Gastroesophageal sphincter (tissue), 4 donors: ENCODE results near the gene ZSWIM4. TPM values are rescaled to one million over a fixed set of nuclear protein-coding genes. Genes with fewer than 3 reads are reported as not detected.
"Not testable (repeated sequence)": the region's sequence is repeated elsewhere in the genome, so short reads cannot be mapped to it uniquely, and the experiment has no call there.

Experiments used
- ATAC-seq: fragments of 150-250 bp; one replicate; pipeline ENCODE4 v1.9.1; 2016; ENCODE audit warnings: mild to moderate bottlenecking, moderate library complexity
- H3K27ac ChIP-seq, 4 donors: fragments of 200-600 bp; sonication (generic) in 3 of 4; 1 replicate in 3 of 4; 2 replicates in 1 of 4; pipeline ENCODE4 v1.5.1; 2016 to 2019
- H3K27me3 ChIP-seq: fragments of 200-600 bp; sonication (generic); one replicate; pipeline ENCODE4 v1.5.1; 2019
- H3K36me3 ChIP-seq, 2 donors: fragments of 200-600 bp; sonication (generic); one replicate each; pipeline ENCODE4 v1.5.1; 2019; ENCODE audit warnings: control low read depth in 1 of 2
- H3K4me1 ChIP-seq, 3 donors: fragments of 200-600 bp; sonication (generic); 1 replicate in 2 of 3; 2 replicates in 1 of 3; pipeline ENCODE4 v1.5.1; 2016 to 2019; ENCODE audit warnings: control low read depth in 2 of 3
- H3K4me3 ChIP-seq, 2 donors: fragments of 200-600 bp; sonication (generic); one replicate each; pipeline ENCODE4 v1.5.1; 2019; ENCODE audit warnings: mild to moderate bottlenecking in 1 of 2, moderate library complexity in 1 of 2
- H3K9me3 ChIP-seq, 3 donors: fragments of 200-600 bp; sonication (generic); one replicate each; pipeline ENCODE4 v1.5.1; 2017 to 2019; ENCODE audit warnings: control low read depth in 2 of 3
- CTCF ChIP-seq, 4 experiments: fragments of 200-600 bp in 2 of 4; fragments of 450-650 bp in 2 of 4; sonication (generic) in 1 of 4; IDR thresholded peaks; one replicate each; pipeline ENCODE4 v1.5.1; 2017 to 2019; ENCODE audit warnings: antibody characterized with exemption in 4 of 4, mild to moderate bottlenecking in 2 of 4, moderate library complexity in 2 of 4
- EP300 ChIP-seq: sonication (generic); formaldehyde crosslinking; IDR thresholded peaks from one replicate; pipeline ENCODE4 v1.6.1; 2017; ENCODE audit warnings: antibody characterized with exemption, mild to moderate bottlenecking
- POLR2A ChIP-seq, 2 donors: fragments of 450-650 bp; IDR thresholded peaks; one replicate each; pipeline ENCODE4 v1.6.1; 2017; ENCODE audit warnings: antibody characterized with exemption in 2 of 2, mild to moderate bottlenecking in 2 of 2, moderate library complexity in 1 of 2
- POLR2AphosphoS5 ChIP-seq: sonication (generic); formaldehyde crosslinking; IDR thresholded peaks from one replicate; pipeline ENCODE4 v1.6.1; 2017; ENCODE audit warnings: antibody characterized with exemption
- WGBS, 2 donors: methylation state at CpG; one replicate each; pipeline ENCODE4 v1.1.5; 2018; ENCODE audit warnings: low coverage in 1 of 2; 5-methylcytosine and 5-hydroxymethylcytosine counted together
- total RNA-seq, 4 donors: library from RNA; depleted of rRNA; stranded (reverse); fragments of >200 nt; gene quantifications; one replicate each; pipeline ENCODE4 v1.1.0, GENCODE V29; 2016

The ZSWIM4 gene
- total RNA-seq, 4 donors from 2014 or later, result 3.9 to 9.2 (median 4.2) TPM

- TF ChIP-seq POLR2A (IDR thresholded peaks at IDR 0.05) (no peak), POLR2AphosphoS5 (no peak)
- Histone ChIP-seq H3K27ac (no peak overlapping the region), H3K9me3 (no peaks in the 10 kb centered on the region), H3K4me1 (peaks cover 0 to 53% (median 20%) of the 10 kb centered on the region in 3 donors), H3K36me3 (peaks cover 0 to 38% of the 10 kb centered on the region in 2 donors), H3K27me3 (no peaks in the 10 kb centered on the region), H3K4me3 (no peak overlapping the region)
- ATAC-seq, result no peak
- WGBS, 2 donors, result 76 to 78% methylated on average over 4 to 8 of the region's 9 CpGs
These were observed 16.8 kb upstream of the ZSWIM4 start for GRCh38 chr19:13778398-13778797.

- Histone ChIP-seq H3K9me3 (no peaks in the 10 kb centered on the region), H3K36me3 (peaks cover 0 to 38% of the 10 kb centered on the region in 2 donors), H3K4me3 (no peak overlapping the region), H3K4me1 (peaks cover 0 to 50% (median 18%) of the 10 kb centered on the region in 3 donors), H3K27ac (no peak overlapping the region), H3K27me3 (no peaks in the 10 kb centered on the region)
- ATAC-seq, result no peak
- TF ChIP-seq EP300, result no peak
- TF ChIP-seq POLR2A (IDR thresholded peaks at IDR 0.05), result no peak
- no peak for TF ChIP-seq POLR2AphosphoS5
- TF ChIP-seq CTCF (IDR thresholded peaks at IDR 0.05), result no peak
- 83 to 93% methylated on average over 2 to 5 of the region's 6 CpGs for WGBS, 2 donors
These were observed 16.4 kb upstream of the ZSWIM4 start for GRCh38 chr19:13778847-13779246.

DNA sequence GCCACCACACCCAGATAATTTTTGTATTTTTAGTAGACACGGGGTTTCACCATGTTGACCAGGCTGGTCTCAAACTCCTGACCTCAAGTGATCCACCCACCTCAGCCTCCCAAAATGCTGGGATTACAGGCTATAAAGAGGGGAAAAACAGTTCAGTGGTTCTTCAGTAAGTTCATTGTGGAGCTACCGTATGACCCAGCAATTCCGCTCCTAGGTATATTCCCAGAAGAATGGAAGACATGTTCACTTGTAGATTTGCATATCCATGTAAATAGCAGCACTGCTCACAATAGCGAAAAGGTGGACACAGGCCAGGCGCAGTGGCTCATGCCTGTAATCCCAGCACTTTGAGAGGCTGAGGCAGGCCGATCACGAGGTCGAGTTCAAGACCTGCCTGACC, 15.4 kb upstream of the ZSWIM4 start:
- ATAC-seq, H3K4me3 ChIP-seq, H3K9me3 ChIP-seq, H3K27me3 ChIP-seq: not testable (repeated sequence)
- peaks cover 0 to 48% (median 18%) of the 10 kb centered on the region in 3 donors for H3K4me1 ChIP-seq
- peak overlapping the region in 1 of 4 donors; percentile 77 for H3K27ac ChIP-seq
- WGBS, 2 donors, result 87 to 100% methylated on average over 1 to 5 of the region's 8 CpGs
- H3K36me3 ChIP-seq, result peaks cover 0 to 38% of the 10 kb centered on the region in 2 donors

- Histone ChIP-seq H3K4me3 (no peak overlapping the region), H3K9me3 (no peaks in the 10 kb centered on the region), H3K36me3 (peaks cover 0 to 34% of the 10 kb centered on the region in 2 donors), H3K27ac (peak overlapping the region in 3 of 4 donors; percentile 71 to 78 (median 77)), H3K27me3 (no peaks in the 10 kb centered on the region), H3K4me1 (peaks cover 0 to 38% (median 14%) of the 10 kb centered on the region in 3 donors)
- ATAC-seq, result peak; percentile 90
- TF ChIP-seq CTCF (IDR thresholded peaks at IDR 0.05) (no peak), POLR2AphosphoS5 (peak; percentile 88), EP300 (no peak)
- WGBS, 2 donors, result 3% methylated on average over 5 of the region's 5 CpGs; no CpG with 5 or more reads in 1 of the 2 donors
These were observed 13.7 kb upstream of the ZSWIM4 start for GRCh38 chr19:13781547-13781946.

DNA sequence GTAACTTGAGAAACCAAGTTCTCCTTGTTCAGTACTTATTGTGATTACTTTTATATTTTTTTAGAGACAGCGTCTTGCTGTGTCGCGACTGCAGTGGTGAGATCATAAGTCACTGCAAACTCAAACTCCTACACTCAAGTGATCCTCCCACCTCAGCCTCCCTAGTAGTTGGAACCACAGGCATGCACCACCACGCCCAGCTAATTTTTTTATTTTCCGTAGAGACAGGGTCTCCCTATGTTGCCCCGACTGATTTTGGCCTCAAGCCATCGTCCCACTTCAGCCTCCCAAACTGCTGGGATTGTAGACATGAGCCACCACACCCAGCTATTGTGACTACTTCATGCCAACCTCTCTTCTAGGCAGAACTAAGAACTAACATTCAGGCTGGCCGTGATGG, 12.7 kb upstream of the ZSWIM4 start:
- H3K9me3 ChIP-seq, result no peaks in the 10 kb centered on the region
- TF ChIP-seq POLR2A (IDR thresholded peaks at IDR 0.05) (no peak), CTCF (IDR thresholded peaks at IDR 0.05) (no peak), POLR2AphosphoS5 (no peak), EP300 (no peak)
- no peak overlapping the region for H3K4me3 ChIP-seq
- H3K36me3 ChIP-seq, result peaks cover 0 to 24% of the 10 kb centered on the region in 2 donors
- H3K4me1 ChIP-seq, result peaks cover 0 to 35% (median 14%) of the 10 kb centered on the region in 3 donors
- no peaks in the 10 kb centered on the region for H3K27me3 ChIP-seq
- WGBS, 2 donors, result 74 to 76% methylated on average over 5 to 8 of the region's 8 CpGs
- no peak for ATAC-seq
- H3K27ac ChIP-seq, result peak overlapping the region in 2 of 4 donors; percentile 71 to 77

DNA sequence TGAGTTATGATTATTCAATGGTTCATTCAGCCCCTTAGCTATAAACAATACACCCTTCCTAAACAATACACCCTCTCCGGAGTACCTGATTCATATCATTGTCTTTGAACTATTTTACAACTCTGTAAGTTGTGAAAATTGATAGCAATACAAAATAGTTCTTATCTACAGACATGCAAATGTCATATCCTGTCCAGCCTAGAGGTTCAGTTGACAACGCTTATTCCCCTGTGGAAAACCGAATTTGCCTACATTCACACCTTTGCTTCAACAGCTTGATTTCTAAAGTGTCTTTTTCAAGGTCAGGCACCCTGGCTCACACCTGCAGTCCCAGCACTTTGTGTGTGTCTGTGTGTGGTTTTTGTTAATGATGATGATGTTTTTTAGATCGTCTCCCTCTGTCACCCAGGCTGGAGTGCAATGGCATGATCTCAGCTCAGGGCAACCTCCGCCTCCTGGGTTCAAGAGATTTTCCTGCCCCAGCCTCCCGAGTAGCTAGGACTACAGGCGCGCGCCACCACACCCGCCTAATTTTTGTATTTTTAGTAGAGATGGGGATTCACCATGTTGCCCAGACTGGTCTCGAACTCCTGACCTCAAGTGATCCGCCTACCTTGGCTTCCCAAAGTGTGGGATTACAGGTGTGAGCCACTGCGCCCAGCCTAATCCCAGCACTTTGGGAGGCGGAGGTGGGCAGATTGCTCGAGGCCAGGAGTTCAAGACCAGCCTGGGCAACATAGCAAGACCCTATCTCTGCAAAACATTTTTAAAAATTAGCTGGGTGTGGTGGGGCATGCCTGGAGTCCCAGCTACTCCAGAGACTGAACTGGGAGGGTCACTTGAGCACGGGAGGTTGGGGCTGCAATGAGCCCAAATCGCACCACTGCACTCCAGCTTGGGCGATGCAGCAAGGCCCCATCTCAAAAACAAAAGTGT, 11.4 kb upstream of the ZSWIM4 start:
- no peak overlapping the region for H3K27ac ChIP-seq
- H3K9me3 ChIP-seq, result no peaks in the 10 kb centered on the region
- ATAC-seq, result no peak
- TF ChIP-seq CTCF (IDR thresholded peaks at IDR 0.05), result no peak
- no peak for TF ChIP-seq POLR2AphosphoS5
- TF ChIP-seq POLR2A (IDR thresholded peaks at IDR 0.05), result no peak
- no peak for TF ChIP-seq EP300
- H3K27me3 ChIP-seq, result no peaks in the 10 kb centered on the region
- peaks cover 0 to 11% of the 10 kb centered on the region in 2 donors for H3K36me3 ChIP-seq
- WGBS, 2 donors, result 78 to 82% methylated on average over 6 to 9 of the region's 18 CpGs
- H3K4me1 ChIP-seq, result peaks cover 0 to 41% (median 14%) of the 10 kb centered on the region in 3 donors
- no peak overlapping the region for H3K4me3 ChIP-seq
